ENCODE measurements around the gene SUPT16H. TPM values are rescaled to one million over a fixed set of nuclear protein-coding genes. Genes with fewer than 3 reads are reported as not detected.

The SUPT16H gene
- total RNA-seq, 1 donor from 2014 or later = 27.5 TPM

DNA sequence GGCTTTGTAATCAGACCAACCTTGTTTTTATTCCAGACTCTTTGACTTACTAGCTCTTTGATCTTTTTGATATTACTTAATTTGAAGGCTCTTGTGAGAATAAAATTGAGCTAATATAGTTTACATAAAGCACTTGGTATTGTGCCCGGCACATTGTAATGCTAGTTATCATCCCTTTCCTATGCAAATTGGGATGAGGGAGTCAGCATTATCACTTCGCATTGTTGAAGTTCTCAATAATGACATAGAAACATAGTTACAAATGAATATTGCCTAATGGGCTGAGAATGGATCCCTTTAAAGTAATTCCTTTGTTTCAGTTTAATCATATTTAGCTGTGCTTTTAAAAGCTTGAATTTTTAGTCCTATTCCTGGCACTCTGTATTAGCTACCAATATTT, 36.6 kb downstream of the SUPT16H start:
- Histone ChIP-seq H3K27ac (replicated peaks) (no peak overlapping the region), H3K4me3 (no peak overlapping the region), H3K27me3 (ENCODE audit: low read depth) (no peaks in the 10 kb centered on the region), H3K4me1 (no peaks in the 10 kb centered on the region), H3K9me3 (replicated peaks) (no peaks in the 10 kb centered on the region), H3K36me3 (peaks cover 11% of the 10 kb centered on the region)
- DNase-seq = no peak
- intact Hi-C loops (cut with micrococcal nuclease) = no loop called here
- TF ChIP-seq, protein P1, sequence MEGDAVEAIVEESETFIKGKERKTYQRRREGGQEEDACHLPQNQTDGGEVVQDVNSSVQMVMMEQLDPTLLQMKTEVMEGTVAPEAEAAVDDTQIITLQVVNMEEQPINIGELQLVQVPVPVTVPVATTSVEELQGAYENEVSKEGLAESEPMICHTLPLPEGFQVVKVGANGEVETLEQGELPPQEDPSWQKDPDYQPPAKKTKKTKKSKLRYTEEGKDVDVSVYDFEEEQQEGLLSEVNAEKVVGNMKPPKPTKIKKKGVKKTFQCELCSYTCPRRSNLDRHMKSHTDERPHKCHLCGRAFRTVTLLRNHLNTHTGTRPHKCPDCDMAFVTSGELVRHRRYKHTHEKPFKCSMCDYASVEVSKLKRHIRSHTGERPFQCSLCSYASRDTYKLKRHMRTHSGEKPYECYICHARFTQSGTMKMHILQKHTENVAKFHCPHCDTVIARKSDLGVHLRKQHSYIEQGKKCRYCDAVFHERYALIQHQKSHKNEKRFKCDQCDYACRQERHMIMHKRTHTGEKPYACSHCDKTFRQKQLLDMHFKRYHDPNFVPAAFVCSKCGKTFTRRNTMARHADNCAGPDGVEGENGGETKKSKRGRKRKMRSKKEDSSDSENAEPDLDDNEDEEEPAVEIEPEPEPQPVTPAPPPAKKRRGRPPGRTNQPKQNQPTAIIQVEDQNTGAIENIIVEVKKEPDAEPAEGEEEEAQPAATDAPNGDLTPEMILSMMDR (IDR thresholded peaks at IDR 0.05; ENCODE audit: borderline replicate concordance) = no peak

DNA sequence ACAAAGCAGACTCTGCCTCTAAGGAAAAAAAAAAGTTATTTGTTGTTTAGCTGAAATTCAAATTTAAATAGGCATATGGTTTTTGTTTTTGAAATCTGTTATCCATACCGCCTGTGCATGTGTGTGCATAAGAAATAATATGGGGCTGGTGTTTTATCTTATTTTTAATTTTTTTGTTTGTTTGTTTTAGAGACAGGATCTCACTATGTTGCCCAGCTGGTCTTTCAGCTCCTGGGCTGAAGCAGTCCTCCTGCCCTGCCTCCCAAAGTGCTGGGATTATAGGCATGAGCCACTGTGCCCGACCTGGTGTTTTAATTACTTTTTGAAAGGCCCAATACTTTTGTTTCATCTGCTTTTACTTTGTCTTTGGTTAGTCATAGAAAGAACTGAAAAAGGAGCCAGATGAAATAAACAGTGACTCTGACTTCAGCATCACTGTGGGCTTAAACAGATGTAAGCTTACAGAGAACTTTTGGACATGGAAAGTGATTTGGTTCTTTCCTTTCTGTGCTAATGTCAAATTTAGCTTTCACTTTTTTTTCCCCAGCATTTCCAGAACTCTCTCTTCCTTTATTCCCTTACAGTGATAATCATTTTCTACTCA, 37.2 kb downstream of the SUPT16H start:
- TF ChIP-seq, protein P1 (IDR thresholded peaks at IDR 0.05; ENCODE audit: borderline replicate concordance) = no peak
- no peak overlapping the region for H3K27ac ChIP-seq (replicated peaks)
- no peak overlapping the region for H3K4me3 ChIP-seq
- no peak for DNase-seq
- H3K27me3 ChIP-seq (ENCODE audit: low read depth) = no peaks in the 10 kb centered on the region
- intact Hi-C loops (cut with micrococcal nuclease) = no loop called here
- peaks cover 5% of the 10 kb centered on the region for H3K36me3 ChIP-seq
- no peaks in the 10 kb centered on the region for H3K9me3 ChIP-seq (replicated peaks)
- no peaks in the 10 kb centered on the region for H3K4me1 ChIP-seq

DNA sequence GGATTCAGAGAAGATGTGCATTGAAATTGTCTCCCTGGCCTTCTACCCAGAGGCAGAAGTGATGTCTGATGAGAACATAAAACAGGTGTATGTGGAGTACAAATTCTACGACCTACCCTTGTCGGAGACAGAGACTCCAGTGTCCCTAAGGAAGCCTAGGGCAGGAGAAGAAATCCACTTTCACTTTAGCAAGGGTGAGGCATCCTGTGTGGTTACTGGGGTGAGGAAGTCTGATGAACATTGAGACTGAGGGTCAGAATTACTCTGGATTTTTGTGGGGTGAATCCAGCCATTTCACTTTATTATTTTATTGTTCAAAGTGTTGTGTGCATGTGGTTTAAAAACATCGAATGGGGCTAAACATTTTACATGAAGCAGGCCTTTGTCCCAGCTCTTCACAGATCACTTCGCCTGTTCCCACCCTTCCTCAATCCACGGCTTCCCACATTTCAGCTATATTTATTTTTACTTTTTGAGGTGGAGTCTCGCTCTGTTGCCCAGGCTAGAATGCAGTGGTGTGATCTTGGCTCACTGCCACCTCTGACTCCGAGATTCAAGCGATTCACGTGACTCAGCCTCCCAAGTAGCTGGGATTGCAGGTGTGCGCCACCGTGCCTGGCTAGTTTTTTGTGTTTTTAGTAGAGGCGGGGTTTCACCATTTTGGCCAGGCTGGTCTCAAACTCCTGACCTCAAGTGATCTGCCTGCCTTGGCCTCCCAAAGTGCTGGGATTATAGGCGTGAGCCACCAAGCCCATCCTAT, 40.6 kb downstream of the SUPT16H start:
- no peak for DNase-seq

DNA sequence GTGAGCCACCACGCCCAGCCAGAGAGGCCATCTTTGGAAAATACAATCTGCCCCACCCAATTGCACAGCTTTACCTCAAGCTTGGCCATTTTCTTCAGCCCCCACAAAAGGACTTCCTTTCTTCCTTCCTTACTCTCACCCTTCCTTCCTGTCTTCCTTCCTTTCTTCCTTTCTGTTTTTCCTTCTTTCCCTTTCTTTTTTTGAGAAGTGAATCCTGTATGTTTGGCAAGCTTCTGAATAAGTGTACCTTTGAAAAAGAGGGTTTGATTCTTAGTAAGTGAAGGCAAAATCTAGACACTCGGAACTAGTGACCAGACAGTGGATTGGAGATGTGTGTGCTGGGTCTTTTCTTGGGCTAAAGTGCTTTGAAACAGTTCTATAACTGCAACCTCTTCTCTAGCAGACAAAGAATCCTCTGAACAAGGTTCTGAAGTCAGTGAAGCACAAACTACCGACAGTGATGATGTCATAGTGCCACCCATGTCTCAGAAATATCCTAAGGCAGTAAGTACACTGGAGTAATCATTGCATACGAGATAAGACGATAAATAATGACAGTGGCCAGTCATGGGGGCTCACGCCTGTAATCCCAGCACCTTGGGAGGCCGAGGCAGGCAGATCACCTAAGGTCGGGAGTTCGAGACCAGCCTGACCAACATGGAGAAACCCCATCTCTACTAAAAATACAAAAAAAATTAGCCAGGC, 49.5 kb downstream of the SUPT16H start:
- Histone ChIP-seq H3K9me3 (replicated peaks) (no peaks in the 10 kb centered on the region), H3K27me3 (ENCODE audit: low read depth) (no peaks in the 10 kb centered on the region), H3K4me1 (no peaks in the 10 kb centered on the region), H3K4me3 (no peak overlapping the region), H3K27ac (replicated peaks) (no peak overlapping the region), H3K36me3 (no peaks in the 10 kb centered on the region)
- intact Hi-C loops (cut with micrococcal nuclease) = no loop called here
- TF ChIP-seq, protein P1 (IDR thresholded peaks at IDR 0.05; ENCODE audit: borderline replicate concordance) = no peak
- DNase-seq = no peak

More for the DNA sequence above, 40.6 kb downstream of the SUPT16H start:
- Histone ChIP-seq H3K4me3 (no peak overlapping the region), H3K27me3 (ENCODE audit: low read depth) (no peaks in the 10 kb centered on the region), H3K9me3 (replicated peaks) (no peaks in the 10 kb centered on the region), H3K27ac (replicated peaks) (no peak overlapping the region), H3K4me1 (no peaks in the 10 kb centered on the region), H3K36me3 (no peaks in the 10 kb centered on the region)
- TF ChIP-seq, protein P1 (IDR thresholded peaks at IDR 0.05; ENCODE audit: borderline replicate concordance) = no peak
- intact Hi-C loops (cut with micrococcal nuclease) = no loop called here

DNA sequence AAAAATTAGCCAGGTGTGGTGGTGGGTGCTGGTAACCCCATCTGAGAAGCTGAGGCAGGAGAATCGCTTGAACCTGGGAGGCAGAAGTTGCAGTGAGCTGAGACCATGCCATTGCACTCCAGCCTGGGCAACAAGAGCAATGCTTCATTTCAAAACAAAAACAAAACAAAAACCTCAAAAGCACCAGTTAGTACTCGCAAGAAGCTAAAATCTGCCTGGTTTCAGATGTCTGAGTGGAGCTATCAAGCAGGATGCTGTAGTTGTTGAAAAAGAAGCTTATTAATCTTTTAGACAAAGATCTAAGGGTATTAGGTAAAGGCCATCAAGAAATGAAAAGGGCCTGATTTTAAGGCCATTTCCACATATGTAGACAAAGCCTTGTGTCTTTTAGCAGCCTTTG, 50.9 kb downstream of the SUPT16H start:
- H3K9me3 ChIP-seq (replicated peaks) = no peaks in the 10 kb centered on the region
- H3K27ac ChIP-seq (replicated peaks) = no peak overlapping the region
- TF ChIP-seq, protein P1 (IDR thresholded peaks at IDR 0.05; ENCODE audit: borderline replicate concordance) = no peak
- DNase-seq = no peak
- H3K27me3 ChIP-seq (ENCODE audit: low read depth) = no peaks in the 10 kb centered on the region
- H3K36me3 ChIP-seq = no peaks in the 10 kb centered on the region
- intact Hi-C loops (cut with micrococcal nuclease) = no loop called here
- H3K4me1 ChIP-seq = no peaks in the 10 kb centered on the region
- no peak overlapping the region for H3K4me3 ChIP-seq

All from left ventricle myocardium inferior (tissue), 1 donor.